RWPE2 (cell line): ENCODE results near the gene SRGAP1.
"Not testable (repeated sequence)": the region's sequence is repeated elsewhere in the genome, so short reads cannot be mapped to it uniquely, and the experiment has no call there.

Experiments used
- ATAC-seq: fragments of 200-7000 bp; cut with Tn5 transposase; 3 replicates; pipeline ENCODE4 v1.9.1; 2021; ENCODE audit warnings: low read depth
- DNase-seq: peaks from one replicate; pipeline ENCODE4 v3.0.0-alpha.2; 2020; ENCODE audit warnings: low spot score
- H3K27ac ChIP-seq: fragments of 450-650 bp; 2 replicates; pipeline ENCODE4 v1.5.1; 2017; ENCODE audit warnings: mild to moderate bottlenecking; ENCODE audit not compliant: poor library complexity, severe bottlenecking
- H3K27me3 ChIP-seq: fragments of 250-450 bp; sonication (Bioruptor Pico); 2 replicates; pipeline ENCODE4 v1.5.1; 2021; ENCODE audit warnings: mild to moderate bottlenecking, moderate library complexity; ENCODE audit not compliant: insufficient read depth, poor library complexity, severe bottlenecking
- H3K36me3 ChIP-seq: fragments of 250-450 bp; sonication (Bioruptor Pico); 2 replicates; pipeline ENCODE4 v1.5.1; 2020; ENCODE audit warnings: low read depth, mild to moderate bottlenecking, moderate library complexity
- H3K4me1 ChIP-seq: fragments of 250-450 bp; sonication (Bioruptor Pico); 2 replicates; pipeline ENCODE4 v1.5.1; 2021; ENCODE audit warnings: mild to moderate bottlenecking, moderate library complexity; ENCODE audit not compliant: insufficient read depth, poor library complexity, severe bottlenecking
- H3K4me3 ChIP-seq: fragments of 250-450 bp; sonication (Bioruptor Pico); 2 replicates; pipeline ENCODE4 v1.5.1; 2021; ENCODE audit warnings: mild to moderate bottlenecking, moderate library complexity; ENCODE audit not compliant: severe bottlenecking
- H3K9me3 ChIP-seq: fragments of 250-450 bp; sonication (Bioruptor Pico); 2 replicates; pipeline ENCODE4 v1.5.1; 2021; ENCODE audit warnings: mild to moderate bottlenecking, moderate library complexity; ENCODE audit not compliant: severe bottlenecking
- CTCF ChIP-seq: fragments of 450-650 bp; IDR thresholded peaks from one replicate; pipeline ENCODE4 v1.5.1; 2017; ENCODE audit warnings: mild to moderate bottlenecking, moderate library complexity; ENCODE audit not compliant: poor library complexity, severe bottlenecking

Gene SRGAP1

GRCh38 chr12:64123448-64123847 is 278.9 kb downstream of the SRGAP1 start:
- Histone ChIP-seq H3K4me1 (peaks cover 11% of the 10 kb centered on the region), H3K36me3 (peaks cover 48% of the 10 kb centered on the region), H3K4me3 (no peak overlapping the region), H3K27me3 (no peaks in the 10 kb centered on the region), H3K9me3 (no peaks in the 10 kb centered on the region), H3K27ac (no peak overlapping the region)
- no peak for ATAC-seq
- DNase-seq: no peak
- TF ChIP-seq CTCF: no peak

GRCh38 chr12:64124511-64125197 is 280.2 kb downstream of the SRGAP1 start:
- Histone ChIP-seq H3K36me3 (peaks cover 51% of the 10 kb centered on the region), H3K27me3 (no peaks in the 10 kb centered on the region), H3K4me1 (peaks cover 11% of the 10 kb centered on the region), H3K27ac (no peak overlapping the region), H3K9me3 (no peaks in the 10 kb centered on the region), H3K4me3 (no peak overlapping the region)
- no peak for TF ChIP-seq CTCF
- DNase-seq: no peak
- ATAC-seq: no peak

GRCh38 chr12:64125913-64126312 is 281.4 kb downstream of the SRGAP1 start:
- Histone ChIP-seq H3K4me1 (no peaks in the 10 kb centered on the region), H3K4me3 (no peak overlapping the region), H3K27me3 (no peaks in the 10 kb centered on the region), H3K36me3 (peaks cover 60% of the 10 kb centered on the region), H3K9me3 (no peaks in the 10 kb centered on the region), H3K27ac (no peak overlapping the region)
- ATAC-seq: no peak
- no peak for DNase-seq
- TF ChIP-seq CTCF: no peak

GRCh38 chr12:64127811-64128210 is 283.3 kb downstream of the SRGAP1 start:
- Histone ChIP-seq H3K36me3 (peaks cover 68% of the 10 kb centered on the region), H3K27me3 (no peaks in the 10 kb centered on the region), H3K27ac (no peak overlapping the region), H3K4me3 (no peak overlapping the region), H3K9me3 (no peaks in the 10 kb centered on the region), H3K4me1 (no peaks in the 10 kb centered on the region)
- TF ChIP-seq CTCF: no peak
- no peak for DNase-seq
- ATAC-seq: no peak

- ATAC-seq (no peak), DNase-seq (no peak)
- no peaks in the 10 kb centered on the region for H3K27me3 ChIP-seq
- H3K9me3 ChIP-seq: no peaks in the 10 kb centered on the region
- TF ChIP-seq CTCF: no peak
- peaks cover 72% of the 10 kb centered on the region for H3K36me3 ChIP-seq
- H3K4me1 ChIP-seq: no peaks in the 10 kb centered on the region
- H3K27ac ChIP-seq: no peak overlapping the region
- no peak overlapping the region for H3K4me3 ChIP-seq
Observed at GRCh38 chr12:64128366-64128765, 283.9 kb downstream of the SRGAP1 start.

- H3K9me3 ChIP-seq, ATAC-seq, H3K4me3 ChIP-seq, DNase-seq, H3K4me1 ChIP-seq, H3K27ac ChIP-seq, H3K27me3 ChIP-seq: not testable (repeated sequence)
- peaks cover 74% of the 10 kb centered on the region for H3K36me3 ChIP-seq
Observed at GRCh38 chr12:64130476-64130875, 286.0 kb downstream of the SRGAP1 start.

GRCh38 chr12:64131456-64131855 is 287.0 kb downstream of the SRGAP1 start:
- H3K27ac ChIP-seq, H3K9me3 ChIP-seq, ATAC-seq, H3K4me1 ChIP-seq, H3K27me3 ChIP-seq, H3K4me3 ChIP-seq, DNase-seq: not testable (repeated sequence)
- peaks cover 75% of the 10 kb centered on the region for H3K36me3 ChIP-seq
